H1 (cell line): ENCODE results near the gene TCERG1L. TPM values are rescaled to one million over a fixed set of nuclear protein-coding genes. Genes with fewer than 3 reads are reported as not detected.

Experiments used
- JUN ChIP-seq: IDR thresholded peaks from 2 replicates; pipeline ENCODE4 v1.6.1; 2011; ENCODE audit warnings: low read depth, mild to moderate bottlenecking, improper control_type of control experiment, low read length
- KDM4A ChIP-seq: IDR thresholded peaks from one replicate; pipeline ENCODE4 v1.7.1; 2012; ENCODE audit warnings: low read depth, mild to moderate bottlenecking, moderate library complexity, low read length, inconsistent platforms; ENCODE audit not compliant: severe bottlenecking
- PHF8 ChIP-seq: fragments of 200-600 bp; sonication (generic); conservative IDR thresholded peaks from 2 replicates; pipeline ENCODE4 v1.7.1; 2012; ENCODE audit warnings: low read depth, mild to moderate bottlenecking, inconsistent platforms, low read length, moderate library complexity
- RFX5 ChIP-seq: IDR thresholded peaks from 2 replicates; pipeline ENCODE4 v1.6.1; 2011; ENCODE audit warnings: low read depth, low read length, improper control_type of control experiment, borderline replicate concordance
- TAF1 ChIP-seq: IDR thresholded peaks from 2 replicates; pipeline ENCODE4 v1.6.1; 2011; ENCODE audit warnings: mild to moderate bottlenecking, low read depth, low read length
- ZNF274 ChIP-seq: IDR thresholded peaks from 2 replicates; pipeline ENCODE4 v1.7.0; 2012; ENCODE audit warnings: low read length, borderline replicate concordance; ENCODE audit errors: extremely low read depth
- polyA plus RNA-seq, 7 experiments: library from polyadenylated mRNA; depleted of rRNA in 3 of 7; stranded (reverse) in 5 of 7; unstranded in 2 of 7; fragments of >200 nt in 5 of 7; fragments of 200-250 nt in 2 of 7; gene quantifications; 1 replicate in 5 of 7; 2 replicates in 1 of 7; 4 replicates in 1 of 7; pipeline versions ENCODE4 v1.2.1 to v1.2.3, GENCODE V29; 2011 to 2013; ENCODE audit warnings: missing spikeins in 2 of 7, mixed read lengths in 2 of 7
- total RNA-seq: library from RNA; stranded (reverse); fragmentation: NEBNext Ultra II Directional; extraction: Animal tissue kit (Norgen Biotek cat#: 25700); gene quantifications from 2 replicates; pipeline ENCODE4 v1.2.1, GENCODE V29; 2021

Gene TCERG1L
- total and polyA plus RNA-seq, 2 of the 8 experiments (the other 6 are each of a cell fraction or from before 2014, with no cell fraction given), result 3.9 to 6.9 TPM

GRCh38 chr10:131260452-131261211 is 50.9 kb downstream of the TCERG1L start (continued):
- no peak for TF ChIP-seq PHF8
- TF ChIP-seq ZNF274, result no peak
- no peak for TF ChIP-seq KDM4A
- TF ChIP-seq TAF1, result no peak
- no peak for TF ChIP-seq RFX5
- TF ChIP-seq JUN, result no peak
- TF ChIP-seq, all 59 proteins: peak for 0
